Left lung (tissue), 10 donors: ENCODE measurements around the gene PSME3IP1. TPM values are rescaled to one million over a fixed set of nuclear protein-coding genes. Genes with fewer than 3 reads are reported as not detected.
A peak's percentile ranks its signal among the peaks of the same experiment; 100 is the strongest.
"Not testable (repeated sequence)": the region's sequence is repeated elsewhere in the genome, so short reads cannot be mapped to it uniquely, and the experiment has no call there.

ENCODE experiments used
- ATAC-seq: fragments of 200-7000 bp; cut with Tn5 transposase; one replicate; pipeline ENCODE4 v1.9.1; 2020; ENCODE audit warnings: moderate library complexity
- DNase-seq, 4 donors: peaks; one replicate each; pipeline ENCODE4 v3.0.0-alpha.2; 2013 to 2020
- H3K27ac ChIP-seq, 2 donors: fragments of 200-600 bp; sonication (generic) in 1 of 2; one replicate each; pipeline versions ENCODE4 v1.5.0 to v1.8.0; 2020 to 2021
- H3K27me3 ChIP-seq, 2 donors: fragments of 200-600 bp; sonication (generic) in 1 of 2; one replicate each; pipeline versions ENCODE4 v1.5.0 to v1.8.0; 2020 to 2021
- H3K36me3 ChIP-seq, 2 donors: fragments of 200-600 bp; sonication (generic) in 1 of 2; one replicate each; pipeline versions ENCODE4 v1.5.0 to v1.8.0; 2020 to 2021
- H3K4me1 ChIP-seq, 2 donors: fragments of 200-600 bp; one replicate each; pipeline ENCODE4 v1.8.0; 2021
- H3K4me3 ChIP-seq, 2 donors: fragments of 200-600 bp; sonication (generic) in 1 of 2; one replicate each; pipeline versions ENCODE4 v1.5.0 to v1.8.0; 2020 to 2021; ENCODE audit warnings: mild to moderate bottlenecking in 1 of 2
- H3K9me3 ChIP-seq, 2 donors: fragments of 200-600 bp; sonication (generic) in 1 of 2; one replicate each; pipeline versions ENCODE4 v1.5.0 to v1.8.0; 2020 to 2021
- CTCF ChIP-seq, 2 donors: fragments of 200-600 bp; sonication (generic) in 1 of 2; IDR thresholded peaks; one replicate each; pipeline versions ENCODE4 v1.5.0 to v1.8.0; 2021; ENCODE audit warnings: antibody characterized with exemption in 2 of 2
- intact Hi-C, 2 donors: fragments of 100-400 bp; cut with DNase I; formaldehyde crosslinking; loops; one replicate each; pipeline versions ENCODE4 v1.11.2 to v1.14.2; 2022
- polyA plus RNA-seq, 6 donors: library from polyadenylated mRNA; unstranded; fragments of 120-200 nt; gene quantifications; one replicate each; pipeline ENCODE4 v1.2.1, GENCODE V29; 2013; ENCODE audit not compliant: insufficient read length in 6 of 6
- total RNA-seq, 2 donors: library from RNA; stranded (reverse); fragmentation: NEBNext Ultra II Directional; extraction: Animal tissue kit (Norgen Biotek cat#: 25700); gene quantifications; one replicate each; pipeline ENCODE4 v1.2.1, GENCODE V29; 2021
- donor health status: DM: no; HTN: yes; CAD: no.
- donor health status: DM: no; HTN: no; CAD: no.

Gene PSME3IP1
- total and polyA plus RNA-seq, 8 donors: 53.1 to 123 (median 104) TPM

GRCh38 chr16:57112403-57113041 is 73.3 kb downstream of the PSME3IP1 start:
- no peaks in the 10 kb centered on the region for H3K27me3 ChIP-seq
- no peak for TF ChIP-seq CTCF (IDR thresholded peaks at IDR 0.05)
- peak overlapping the region in 1 of 2 donors; percentile 45 for H3K27ac ChIP-seq
- ATAC-seq: no peak
- intact Hi-C loops: no loop called here
- no peak overlapping the region for H3K4me3 ChIP-seq
- H3K4me1 ChIP-seq: peaks cover 0 to 41% of the 10 kb centered on the region in 2 donors
- no peak for DNase-seq
- peaks cover 0 to 46% of the 10 kb centered on the region in 2 donors for H3K36me3 ChIP-seq
- no peaks in the 10 kb centered on the region for H3K9me3 ChIP-seq

GRCh38 chr16:57111420-57111819 is 74.4 kb downstream of the PSME3IP1 start:
- no peak for TF ChIP-seq CTCF (IDR thresholded peaks at IDR 0.05)
- no peaks in the 10 kb centered on the region for H3K27me3 ChIP-seq
- H3K4me3 ChIP-seq: no peak overlapping the region
- H3K4me1 ChIP-seq: peaks cover 0 to 52% of the 10 kb centered on the region in 2 donors
- DNase-seq (no peak), ATAC-seq (no peak)
- H3K36me3 ChIP-seq: peaks cover 0 to 35% of the 10 kb centered on the region in 2 donors
- intact Hi-C loops: no loop called here
- no peaks in the 10 kb centered on the region for H3K9me3 ChIP-seq
- H3K27ac ChIP-seq: peak overlapping the region in 1 of 2 donors; percentile 45

GRCh38 chr16:57110937-57111336 is 74.9 kb downstream of the PSME3IP1 start:
- ATAC-seq (no peak), DNase-seq (no peak)
- Histone ChIP-seq H3K4me3 (no peak overlapping the region), H3K27ac (no peak overlapping the region), H3K9me3 (no peaks in the 10 kb centered on the region), H3K4me1 (peaks cover 0 to 54% of the 10 kb centered on the region in 2 donors), H3K36me3 (peaks cover 0 to 30% of the 10 kb centered on the region in 2 donors), H3K27me3 (no peaks in the 10 kb centered on the region)
- intact Hi-C loops: no loop called here
- TF ChIP-seq CTCF (IDR thresholded peaks at IDR 0.05): no peak

GRCh38 chr16:57109259-57110105 is 76.4 kb downstream of the PSME3IP1 start:
- H3K9me3 ChIP-seq, H3K4me3 ChIP-seq, DNase-seq, ATAC-seq, H3K27ac ChIP-seq, intact Hi-C loops, H3K27me3 ChIP-seq: not testable (repeated sequence)
- Histone ChIP-seq H3K4me1 (peaks cover 0 to 61% of the 10 kb centered on the region in 2 donors), H3K36me3 (peaks cover 0 to 17% of the 10 kb centered on the region in 2 donors)

GRCh38 chr16:57108432-57108831 is 77.4 kb downstream of the PSME3IP1 start:
- DNase-seq: no peak
- no peak for TF ChIP-seq CTCF (IDR thresholded peaks at IDR 0.05)
- H3K27me3 ChIP-seq: no peaks in the 10 kb centered on the region
- no peak overlapping the region for H3K27ac ChIP-seq
- no peaks in the 10 kb centered on the region for H3K9me3 ChIP-seq
- no peak for ATAC-seq
- H3K4me3 ChIP-seq: no peak overlapping the region
- peaks cover 0 to 6% of the 10 kb centered on the region in 2 donors for H3K36me3 ChIP-seq
- intact Hi-C loops: no loop called here
- H3K4me1 ChIP-seq: peaks cover 0 to 64% of the 10 kb centered on the region in 2 donors
